Measurements from ENCODE around the gene EFNA5.

DNA sequence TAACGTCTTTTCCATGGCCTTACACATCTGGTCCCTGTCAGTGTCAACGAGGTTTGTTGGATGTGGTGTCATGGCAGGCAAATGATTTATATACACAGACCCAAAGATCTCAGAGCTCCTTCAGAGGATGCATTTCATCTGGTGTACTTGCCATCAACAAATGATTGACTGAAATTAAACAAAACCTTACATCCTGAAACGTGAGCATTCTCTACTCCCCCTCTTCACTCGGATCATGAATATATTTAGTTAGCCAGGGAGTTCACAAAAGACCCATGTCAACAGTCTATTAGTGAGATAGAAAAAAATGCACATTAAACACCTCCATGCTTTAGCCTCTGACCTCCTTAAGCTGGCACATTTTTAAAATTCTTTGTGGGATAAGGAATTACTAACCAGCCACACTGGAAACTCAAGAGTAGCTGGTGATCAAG, 215.6 kb downstream of the EFNA5 start:
- TF ChIP-seq, protein P1, sequence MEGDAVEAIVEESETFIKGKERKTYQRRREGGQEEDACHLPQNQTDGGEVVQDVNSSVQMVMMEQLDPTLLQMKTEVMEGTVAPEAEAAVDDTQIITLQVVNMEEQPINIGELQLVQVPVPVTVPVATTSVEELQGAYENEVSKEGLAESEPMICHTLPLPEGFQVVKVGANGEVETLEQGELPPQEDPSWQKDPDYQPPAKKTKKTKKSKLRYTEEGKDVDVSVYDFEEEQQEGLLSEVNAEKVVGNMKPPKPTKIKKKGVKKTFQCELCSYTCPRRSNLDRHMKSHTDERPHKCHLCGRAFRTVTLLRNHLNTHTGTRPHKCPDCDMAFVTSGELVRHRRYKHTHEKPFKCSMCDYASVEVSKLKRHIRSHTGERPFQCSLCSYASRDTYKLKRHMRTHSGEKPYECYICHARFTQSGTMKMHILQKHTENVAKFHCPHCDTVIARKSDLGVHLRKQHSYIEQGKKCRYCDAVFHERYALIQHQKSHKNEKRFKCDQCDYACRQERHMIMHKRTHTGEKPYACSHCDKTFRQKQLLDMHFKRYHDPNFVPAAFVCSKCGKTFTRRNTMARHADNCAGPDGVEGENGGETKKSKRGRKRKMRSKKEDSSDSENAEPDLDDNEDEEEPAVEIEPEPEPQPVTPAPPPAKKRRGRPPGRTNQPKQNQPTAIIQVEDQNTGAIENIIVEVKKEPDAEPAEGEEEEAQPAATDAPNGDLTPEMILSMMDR (IDR thresholded peaks at IDR 0.05): no peak
- TF ChIP-seq POLR2A (IDR thresholded peaks at IDR 0.05): no peak

All from uterus (tissue), 2 donors.